Measurements from ENCODE around the gene GEMIN7. TPM values are rescaled to one million over a fixed set of nuclear protein-coding genes. Genes with fewer than 3 reads are reported as not detected.

GEMIN7 gene
- total RNA-seq, 4 donors from 2014 or later, result 3.0 to 21.1 (median 15.9) TPM

GRCh38 chr19:45082170-45082569 lies 3.1 kb downstream of the GEMIN7 start:
- Histone ChIP-seq H3K36me3 (peaks cover 0 to 3% (median 0%) of the 10 kb centered on the region in 4 donors), H3K27me3 (no peaks in the 10 kb centered on the region), H3K4me3 (no peak overlapping the region), H3K9me3 (no peaks in the 10 kb centered on the region), H3K4me1 (peaks cover under 1 to 28% (median 24%) of the 10 kb centered on the region in 4 donors), H3K27ac (no peak overlapping the region)
- no peak for TF ChIP-seq POLR2AphosphoS5 (IDR thresholded peaks at IDR 0.05)
- no peak for TF ChIP-seq EP300 (IDR thresholded peaks at IDR 0.05; ENCODE audit: low read depth)
- no peak for TF ChIP-seq CTCF (IDR thresholded peaks at IDR 0.05)
- TF ChIP-seq POLR2A (IDR thresholded peaks at IDR 0.05), result no peak
- in situ Hi-C loops (cut with MboI; ENCODE audit: low pct_ligation_motif_present in 1 of 4, low pct_unique_long_range_greater_than_20kb in 1 of 4, low sequenced_read_pairs in 3 of 4) (no loop called here), intact Hi-C loops (cut with DNase I; ENCODE audit: low total_unique reads) (no loop called here)
- 97 to 100% methylated on average over 2 to 5 of the region's 5 CpGs for WGBS, 2 donors (ENCODE audit: low coverage in 1 of 2)
- DNase-seq, result no peak

- Histone ChIP-seq H3K4me3 (no peak overlapping the region), H3K27me3 (no peaks in the 10 kb centered on the region), H3K9me3 (no peaks in the 10 kb centered on the region), H3K27ac (no peak overlapping the region), H3K36me3 (peaks cover 0 to 11% (median 0%) of the 10 kb centered on the region in 4 donors), H3K4me1 (peaks cover 4 to 15% (median 11%) of the 10 kb centered on the region in 4 donors)
- WGBS, 2 donors (ENCODE audit: low coverage in 1 of 2), result 90 to 96% methylated on average over 2 to 4 of the region's 4 CpGs
- DNase-seq, result no peak
- intact Hi-C loops (cut with DNase I; ENCODE audit: low total_unique reads) (no loop called here), in situ Hi-C loops (cut with MboI; ENCODE audit: low pct_ligation_motif_present in 1 of 4, low pct_unique_long_range_greater_than_20kb in 1 of 4, low sequenced_read_pairs in 3 of 4) (no loop called here)
- TF ChIP-seq POLR2AphosphoS5 (IDR thresholded peaks at IDR 0.05), result no peak
- TF ChIP-seq CTCF (IDR thresholded peaks at IDR 0.05), result no peak
- no peak for TF ChIP-seq POLR2A (IDR thresholded peaks at IDR 0.05)
- TF ChIP-seq EP300 (IDR thresholded peaks at IDR 0.05; ENCODE audit: low read depth), result no peak
Observed at GRCh38 chr19:45086480-45086879, 7.4 kb downstream of the GEMIN7 start.

DNA sequence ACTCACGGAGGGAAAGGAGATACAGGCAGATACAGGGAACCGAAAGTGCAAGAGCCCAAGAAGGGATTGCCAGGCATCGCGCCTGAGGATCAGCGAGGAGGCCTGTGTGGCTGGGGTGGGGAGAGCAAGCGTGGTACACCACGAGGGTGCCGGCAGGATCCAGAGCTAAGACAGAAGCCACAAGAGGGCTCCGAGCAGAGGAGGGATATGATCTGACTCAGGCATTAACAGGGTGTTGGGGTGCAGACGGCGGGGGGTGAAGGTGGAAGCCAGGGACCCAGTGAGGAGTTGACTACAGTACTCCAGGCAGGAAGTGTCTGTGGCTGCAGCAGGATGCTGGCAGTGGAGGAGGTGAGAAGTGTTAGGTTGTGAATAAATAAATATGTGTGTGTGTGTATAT lies 8.5 kb downstream of the GEMIN7 start:
- no peaks in the 10 kb centered on the region for H3K27me3 ChIP-seq
- peaks cover 4 to 22% (median 16%) of the 10 kb centered on the region in 4 donors for H3K4me1 ChIP-seq
- 77 to 90% methylated on average over 2 to 11 of the region's 11 CpGs for WGBS, 2 donors (ENCODE audit: low coverage in 1 of 2)
- no peak overlapping the region for H3K27ac ChIP-seq
- peaks cover 0 to 8% (median 0%) of the 10 kb centered on the region in 4 donors for H3K36me3 ChIP-seq
- H3K9me3 ChIP-seq, result no peaks in the 10 kb centered on the region
- in situ Hi-C loops (cut with MboI; ENCODE audit: low pct_ligation_motif_present in 1 of 4, low pct_unique_long_range_greater_than_20kb in 1 of 4, low sequenced_read_pairs in 3 of 4), result no loop called here
- no peak for TF ChIP-seq POLR2A (IDR thresholded peaks at IDR 0.05)
- TF ChIP-seq POLR2AphosphoS5 (IDR thresholded peaks at IDR 0.05), result no peak
- no peak for TF ChIP-seq CTCF (IDR thresholded peaks at IDR 0.05)
- intact Hi-C loops (cut with DNase I; ENCODE audit: low total_unique reads), result no loop called here
- no peak overlapping the region for H3K4me3 ChIP-seq
- no peak for DNase-seq

DNA sequence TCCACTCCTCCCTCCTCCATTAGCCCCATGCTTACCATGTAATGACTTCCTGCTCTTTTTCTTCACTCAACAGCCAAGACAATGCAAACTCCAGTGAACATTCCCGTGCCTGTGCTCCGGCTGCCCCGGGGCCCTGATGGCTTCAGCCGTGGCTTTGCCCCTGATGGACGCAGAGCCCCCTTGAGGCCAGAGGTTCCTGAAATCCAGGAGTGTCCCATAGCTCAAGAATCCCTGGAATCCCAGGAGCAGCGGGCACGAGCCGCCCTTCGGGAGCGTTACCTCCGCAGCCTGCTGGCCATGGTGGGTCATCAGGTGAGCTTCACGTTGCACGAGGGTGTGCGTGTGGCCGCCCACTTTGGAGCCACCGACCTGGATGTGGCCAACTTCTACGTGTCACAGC lies 11.0 kb downstream of the GEMIN7 start:
- DNase-seq, result no peak
- H3K4me3 ChIP-seq, result no peak overlapping the region
- intact Hi-C loops (cut with DNase I; ENCODE audit: low total_unique reads), result no loop called here
- TF ChIP-seq CTCF (IDR thresholded peaks at IDR 0.05) (no peak), EP300 (IDR thresholded peaks at IDR 0.05; ENCODE audit: low read depth) (no peak), POLR2A (IDR thresholded peaks at IDR 0.05) (no peak), POLR2AphosphoS5 (IDR thresholded peaks at IDR 0.05) (no peak)
- in situ Hi-C loops (cut with MboI; ENCODE audit: low pct_ligation_motif_present in 1 of 4, low pct_unique_long_range_greater_than_20kb in 1 of 4, low sequenced_read_pairs in 3 of 4), result no loop called here
- no peaks in the 10 kb centered on the region for H3K27me3 ChIP-seq
- 94% methylated on average over 17 of the region's 17 CpGs; no CpG with 5 or more reads in 1 of the 2 donors for WGBS, 2 donors (ENCODE audit: low coverage in 1 of 2)
- H3K4me1 ChIP-seq, result peaks cover 19 to 38% (median 31%) of the 10 kb centered on the region in 4 donors
- no peaks in the 10 kb centered on the region for H3K9me3 ChIP-seq
- H3K36me3 ChIP-seq, result peaks cover 0 to 8% (median 0%) of the 10 kb centered on the region in 4 donors
- peak overlapping the region in 3 of 4 donors; percentile 89 to 93 (median 91) for H3K27ac ChIP-seq

Data from transverse colon (tissue), 4 donors.